ENCODE measurements around the gene NFIA. TPM values are rescaled to one million over a fixed set of nuclear protein-coding genes. Genes with fewer than 3 reads are reported as not detected.

NFIA gene
- total and polyA plus RNA-seq, 10 of the 15 experiments (the other 5 are each of a cell fraction or from before 2014, with no cell fraction given): 0.10 to 0.16 TPM; not detected in 8

DNA sequence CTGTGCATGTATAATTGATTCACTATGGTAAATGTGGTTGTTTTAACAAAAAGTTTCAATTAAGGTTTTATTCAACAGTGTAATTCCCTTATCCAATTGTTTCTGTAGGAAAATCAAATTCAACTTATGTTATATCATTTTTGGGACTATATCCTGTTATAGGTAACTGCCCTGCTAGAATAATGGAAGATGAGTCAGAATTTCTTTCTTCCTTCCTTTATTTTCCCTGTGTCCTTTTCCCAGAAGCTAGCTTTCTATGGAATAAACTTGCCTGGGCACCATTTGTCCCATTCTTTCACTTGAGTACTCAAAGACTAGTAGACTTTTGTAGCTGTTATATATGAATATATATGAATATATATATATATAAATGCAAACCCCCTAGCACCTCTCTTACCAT is 341.3 kb downstream of the NFIA start:
- FAIRE-seq (no peak), DNase-seq (ENCODE audit: low read depth, low spot score) (no peak), ATAC-seq (no peak)
- H3K36me3 ChIP-seq (ENCODE audit: control insufficient read depth in 2 of 2, insufficient read depth in 2 of 2, low read length in 1 of 2): no peaks in the 10 kb centered on the region
- SMC1A ChIA-PET (ENCODE audit: uncharacterized antibody, unreplicated experiment): interaction anchor here (0.7 kb wide), 1 partner anchor 10 kb away, joined by 3 read pairs; no protein-coding TSS in a partner anchor
- no peak overlapping the region for H2AFZ ChIP-seq (ENCODE audit: control insufficient read depth, low read depth, low read length)
- H3K79me2 ChIP-seq (ENCODE audit: control insufficient read depth, insufficient read depth, low read length): no peaks in the 10 kb centered on the region
- POLR2A ChIA-PET: no interaction called here
- H3K4me3 ChIP-seq: no peak overlapping the region
- H3K9me3 ChIP-seq (replicated peaks; ENCODE audit: control insufficient read depth, insufficient read depth, low read length): no peaks in the 10 kb centered on the region
- BruUV-seq (replicated peaks): no TSS peak
- no peaks in the 10 kb centered on the region for H3K4me1 ChIP-seq (ENCODE audit: control insufficient read depth, insufficient read depth, low read length)
- in situ Hi-C loops (cut with MboI) (no loop called here), intact Hi-C loops (cut with micrococcal nuclease; ENCODE audit: unreplicated experiment) (no loop called here)
- no peak overlapping the region for H3K9ac ChIP-seq (ENCODE audit: control insufficient read depth, insufficient read depth, low read length)
- no peak overlapping the region for H3K4me2 ChIP-seq (ENCODE audit: control insufficient read depth, insufficient read depth)
- H3K27me3 ChIP-seq (replicated peaks in 1 of 2; ENCODE audit: control insufficient read depth in 2 of 2, insufficient read depth in 2 of 2, low read length in 1 of 2): peaks cover 0 to 2% of the 10 kb centered on the region in 2 experiments; a peak in 1 of 4 replicates
- RAD21 ChIA-PET (ENCODE audit: unreplicated experiment): no interaction called here
- no peaks in the 10 kb centered on the region for H4K20me1 ChIP-seq (ENCODE audit: control insufficient read depth, insufficient read depth)
- CTCF ChIA-PET: no interaction called here
- H3K27ac ChIP-seq (ENCODE audit: control insufficient read depth, insufficient read depth): no peak overlapping the region
- TF ChIP-seq, protein P1, sequence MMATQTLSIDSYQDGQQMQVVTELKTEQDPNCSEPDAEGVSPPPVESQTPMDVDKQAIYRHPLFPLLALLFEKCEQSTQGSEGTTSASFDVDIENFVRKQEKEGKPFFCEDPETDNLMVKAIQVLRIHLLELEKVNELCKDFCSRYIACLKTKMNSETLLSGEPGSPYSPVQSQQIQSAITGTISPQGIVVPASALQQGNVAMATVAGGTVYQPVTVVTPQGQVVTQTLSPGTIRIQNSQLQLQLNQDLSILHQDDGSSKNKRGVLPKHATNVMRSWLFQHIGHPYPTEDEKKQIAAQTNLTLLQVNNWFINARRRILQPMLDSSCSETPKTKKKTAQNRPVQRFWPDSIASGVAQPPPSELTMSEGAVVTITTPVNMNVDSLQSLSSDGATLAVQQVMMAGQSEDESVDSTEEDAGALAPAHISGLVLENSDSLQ (IDR thresholded peaks at IDR 0.05): no peak
- TF ChIP-seq SPI1 (IDR thresholded peaks at IDR 0.05; ENCODE audit: borderline replicate concordance, insufficient read depth, low read depth, low read length) (no peak), NR2F1 (conservative IDR thresholded peaks at IDR 0.05) (no peak), MEF2B (IDR thresholded peaks at IDR 0.05; ENCODE audit: partially characterized antibody, poor library complexity, severe bottlenecking) (no peak), SIX5 (IDR thresholded peaks at IDR 0.05; ENCODE audit: low read depth, low read length, severe bottlenecking) (no peak), ZNF207 (IDR thresholded peaks at IDR 0.05; ENCODE audit: borderline replicate concordance) (no peak), SMARCA5 (IDR thresholded peaks at IDR 0.05) (no peak), RAD21 (IDR thresholded peaks at IDR 0.05; ENCODE audit: insufficient read depth, low read depth, low read length) (no peak), HDAC6 (IDR thresholded peaks at IDR 0.05; ENCODE audit: unreplicated experiment) (no peak)
- TF ChIP-seq, protein P2, sequence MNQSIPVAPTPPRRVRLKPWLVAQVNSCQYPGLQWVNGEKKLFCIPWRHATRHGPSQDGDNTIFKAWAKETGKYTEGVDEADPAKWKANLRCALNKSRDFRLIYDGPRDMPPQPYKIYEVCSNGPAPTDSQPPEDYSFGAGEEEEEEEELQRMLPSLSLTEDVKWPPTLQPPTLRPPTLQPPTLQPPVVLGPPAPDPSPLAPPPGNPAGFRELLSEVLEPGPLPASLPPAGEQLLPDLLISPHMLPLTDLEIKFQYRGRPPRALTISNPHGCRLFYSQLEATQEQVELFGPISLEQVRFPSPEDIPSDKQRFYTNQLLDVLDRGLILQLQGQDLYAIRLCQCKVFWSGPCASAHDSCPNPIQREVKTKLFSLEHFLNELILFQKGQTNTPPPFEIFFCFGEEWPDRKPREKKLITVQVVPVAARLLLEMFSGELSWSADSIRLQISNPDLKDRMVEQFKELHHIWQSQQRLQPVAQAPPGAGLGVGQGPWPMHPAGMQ (IDR thresholded peaks at IDR 0.05; ENCODE audit: borderline replicate concordance): no peak
- TF ChIP-seq, protein P3, sequence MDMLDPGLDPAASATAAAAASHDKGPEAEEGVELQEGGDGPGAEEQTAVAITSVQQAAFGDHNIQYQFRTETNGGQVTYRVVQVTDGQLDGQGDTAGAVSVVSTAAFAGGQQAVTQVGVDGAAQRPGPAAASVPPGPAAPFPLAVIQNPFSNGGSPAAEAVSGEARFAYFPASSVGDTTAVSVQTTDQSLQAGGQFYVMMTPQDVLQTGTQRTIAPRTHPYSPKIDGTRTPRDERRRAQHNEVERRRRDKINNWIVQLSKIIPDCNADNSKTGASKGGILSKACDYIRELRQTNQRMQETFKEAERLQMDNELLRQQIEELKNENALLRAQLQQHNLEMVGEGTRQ (IDR thresholded peaks at IDR 0.05; ENCODE audit: borderline replicate concordance, low read depth, low read length): no peak
- TF ChIP-seq, protein P4, sequence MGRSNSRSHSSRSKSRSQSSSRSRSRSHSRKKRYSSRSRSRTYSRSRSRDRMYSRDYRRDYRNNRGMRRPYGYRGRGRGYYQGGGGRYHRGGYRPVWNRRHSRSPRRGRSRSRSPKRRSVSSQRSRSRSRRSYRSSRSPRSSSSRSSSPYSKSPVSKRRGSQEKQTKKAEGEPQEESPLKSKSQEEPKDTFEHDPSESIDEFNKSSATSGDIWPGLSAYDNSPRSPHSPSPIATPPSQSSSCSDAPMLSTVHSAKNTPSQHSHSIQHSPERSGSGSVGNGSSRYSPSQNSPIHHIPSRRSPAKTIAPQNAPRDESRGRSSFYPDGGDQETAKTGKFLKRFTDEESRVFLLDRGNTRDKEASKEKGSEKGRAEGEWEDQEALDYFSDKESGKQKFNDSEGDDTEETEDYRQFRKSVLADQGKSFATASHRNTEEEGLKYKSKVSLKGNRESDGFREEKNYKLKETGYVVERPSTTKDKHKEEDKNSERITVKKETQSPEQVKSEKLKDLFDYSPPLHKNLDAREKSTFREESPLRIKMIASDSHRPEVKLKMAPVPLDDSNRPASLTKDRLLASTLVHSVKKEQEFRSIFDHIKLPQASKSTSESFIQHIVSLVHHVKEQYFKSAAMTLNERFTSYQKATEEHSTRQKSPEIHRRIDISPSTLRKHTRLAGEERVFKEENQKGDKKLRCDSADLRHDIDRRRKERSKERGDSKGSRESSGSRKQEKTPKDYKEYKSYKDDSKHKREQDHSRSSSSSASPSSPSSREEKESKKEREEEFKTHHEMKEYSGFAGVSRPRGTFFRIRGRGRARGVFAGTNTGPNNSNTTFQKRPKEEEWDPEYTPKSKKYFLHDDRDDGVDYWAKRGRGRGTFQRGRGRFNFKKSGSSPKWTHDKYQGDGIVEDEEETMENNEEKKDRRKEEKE (IDR thresholded peaks at IDR 0.05): no peak
- TF ChIP-seq, protein P5, sequence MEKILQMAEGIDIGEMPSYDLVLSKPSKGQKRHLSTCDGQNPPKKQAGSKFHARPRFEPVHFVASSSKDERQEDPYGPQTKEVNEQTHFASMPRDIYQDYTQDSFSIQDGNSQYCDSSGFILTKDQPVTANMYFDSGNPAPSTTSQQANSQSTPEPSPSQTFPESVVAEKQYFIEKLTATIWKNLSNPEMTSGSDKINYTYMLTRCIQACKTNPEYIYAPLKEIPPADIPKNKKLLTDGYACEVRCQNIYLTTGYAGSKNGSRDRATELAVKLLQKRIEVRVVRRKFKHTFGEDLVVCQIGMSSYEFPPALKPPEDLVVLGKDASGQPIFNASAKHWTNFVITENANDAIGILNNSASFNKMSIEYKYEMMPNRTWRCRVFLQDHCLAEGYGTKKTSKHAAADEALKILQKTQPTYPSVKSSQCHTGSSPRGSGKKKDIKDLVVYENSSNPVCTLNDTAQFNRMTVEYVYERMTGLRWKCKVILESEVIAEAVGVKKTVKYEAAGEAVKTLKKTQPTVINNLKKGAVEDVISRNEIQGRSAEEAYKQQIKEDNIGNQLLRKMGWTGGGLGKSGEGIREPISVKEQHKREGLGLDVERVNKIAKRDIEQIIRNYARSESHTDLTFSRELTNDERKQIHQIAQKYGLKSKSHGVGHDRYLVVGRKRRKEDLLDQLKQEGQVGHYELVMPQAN (conservative IDR thresholded peaks at IDR 0.05): no peak
- TF ChIP-seq, protein P6, sequence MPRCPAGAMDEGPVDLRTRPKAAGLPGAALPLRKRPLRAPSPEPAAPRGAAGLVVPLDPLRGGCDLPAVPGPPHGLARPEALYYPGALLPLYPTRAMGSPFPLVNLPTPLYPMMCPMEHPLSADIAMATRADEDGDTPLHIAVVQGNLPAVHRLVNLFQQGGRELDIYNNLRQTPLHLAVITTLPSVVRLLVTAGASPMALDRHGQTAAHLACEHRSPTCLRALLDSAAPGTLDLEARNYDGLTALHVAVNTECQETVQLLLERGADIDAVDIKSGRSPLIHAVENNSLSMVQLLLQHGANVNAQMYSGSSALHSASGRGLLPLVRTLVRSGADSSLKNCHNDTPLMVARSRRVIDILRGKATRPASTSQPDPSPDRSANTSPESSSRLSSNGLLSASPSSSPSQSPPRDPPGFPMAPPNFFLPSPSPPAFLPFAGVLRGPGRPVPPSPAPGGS (IDR thresholded peaks at IDR 0.05; ENCODE audit: borderline replicate concordance, insufficient read depth, low read depth, low read length, poor library complexity, severe bottlenecking): no peak

All from GM12878 (cell line).